GM19463 (cell line): ENCODE data around the gene ZNF302.
"Not testable (repeated sequence)": the region's sequence is repeated elsewhere in the genome, so short reads cannot be mapped to it uniquely, and the experiment has no call there.

Experiments
- ATAC-seq: cut with Tn5 transposase; IDR thresholded peaks from one replicate; pipeline ENCODE4 v1.9.1; 2021; ENCODE audit warnings: mild to moderate bottlenecking, moderate library complexity; ENCODE audit not compliant: unreplicated experiment

ZNF302 gene

GRCh38 chr19:34669305-34669704 lies 8.2 kb upstream of the ZNF302 start:
- no peak for ATAC-seq

GRCh38 chr19:34671972-34672371 lies 5.5 kb upstream of the ZNF302 start:
- no peak for ATAC-seq

- no peak for ATAC-seq
Observed at GRCh38 chr19:34673590-34673989, 3.9 kb upstream of the ZNF302 start.

GRCh38 chr19:34675250-34675649 lies 2.2 kb upstream of the ZNF302 start:
- no peak for ATAC-seq

- ATAC-seq, result no peak
Observed at GRCh38 chr19:34675919-34676318, 1.6 kb upstream of the ZNF302 start.

- ATAC-seq, result peak; percentile 44
Observed at GRCh38 chr19:34676697-34677385, 637 bp upstream of the ZNF302 start, which contains the start of gene SCGB2B2. SCGB2B2 (minus strand) TSS chr19:34677159; CDS start chr19:34594563, 82,596 bp downstream.

DNA sequence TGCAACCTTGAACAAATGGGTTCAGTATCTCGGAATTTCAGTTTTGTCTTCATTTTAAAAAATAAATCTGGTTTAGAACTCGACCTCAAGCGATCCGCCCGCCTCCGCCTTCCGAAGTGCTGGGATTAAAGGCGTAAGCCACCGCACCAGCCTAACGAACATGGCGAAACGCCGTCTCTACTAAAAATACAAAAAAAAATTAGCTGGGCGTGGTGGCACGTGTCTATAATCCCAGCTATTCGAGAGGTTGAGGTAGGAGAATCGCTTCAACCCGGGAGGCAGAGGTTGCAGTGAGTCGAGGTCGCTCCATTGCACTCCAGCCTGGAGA lies 571 bp downstream of the ZNF302 start:
- ATAC-seq, result no peak

DNA sequence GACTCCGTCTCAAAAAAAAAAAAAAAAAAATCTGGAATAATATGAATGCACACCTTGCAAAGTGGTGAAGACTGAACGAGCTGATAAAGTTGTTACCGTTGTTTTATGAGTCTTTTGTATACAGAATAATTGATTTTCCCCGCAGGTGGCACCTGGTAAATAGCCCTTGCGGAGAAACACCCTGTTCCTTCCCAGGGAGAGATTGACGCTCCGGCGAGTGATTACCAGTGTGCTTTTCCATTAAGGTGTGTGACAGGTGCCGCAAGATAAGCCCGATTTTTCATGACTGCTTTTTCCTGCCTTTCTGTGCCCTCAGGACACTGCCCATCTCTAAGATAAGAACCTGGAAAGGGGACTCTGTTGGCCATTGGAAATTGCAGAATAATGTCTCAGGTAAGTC lies 943 bp downstream of the ZNF302 start:
- ATAC-seq, result no peak

DNA sequence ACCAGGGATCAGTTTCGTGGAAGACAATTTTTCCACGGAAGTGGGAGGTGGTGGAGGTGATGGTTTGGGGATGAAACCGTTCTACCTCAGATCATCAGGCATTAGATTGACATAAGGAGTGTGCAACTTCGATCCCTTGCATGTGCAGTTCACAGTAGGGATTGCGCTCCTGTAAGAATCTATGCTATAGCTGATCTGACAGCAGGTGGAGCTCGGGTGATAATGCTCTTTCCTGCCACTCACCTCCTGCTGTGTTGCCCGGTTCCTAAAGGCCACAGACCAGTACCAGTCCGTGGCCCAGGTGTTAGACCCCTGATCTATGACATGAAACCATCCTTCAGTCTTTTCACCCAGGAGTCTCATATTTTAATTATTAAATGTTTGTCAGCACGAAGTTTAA lies 4.0 kb downstream of the ZNF302 start:
- no peak for ATAC-seq

DNA sequence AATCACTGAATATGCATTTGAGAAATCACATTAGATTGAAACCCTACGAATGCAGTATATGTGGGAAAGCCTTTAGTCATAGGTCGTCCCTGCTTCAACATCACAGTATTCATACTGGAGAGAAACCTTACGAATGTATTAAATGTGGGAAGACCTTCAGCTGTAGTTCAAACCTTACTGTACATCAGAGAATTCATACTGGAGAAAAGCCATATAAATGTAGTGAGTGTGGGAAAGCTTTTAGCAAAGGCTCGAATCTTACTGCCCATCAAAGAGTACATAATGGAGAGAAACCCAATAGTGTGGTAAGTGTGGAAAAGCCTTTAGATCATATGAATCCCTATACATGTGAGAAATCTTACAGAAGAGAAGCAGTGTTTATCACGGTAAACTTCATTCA lies 7.8 kb downstream of the ZNF302 start:
- not testable (repeated sequence) for ATAC-seq

DNA sequence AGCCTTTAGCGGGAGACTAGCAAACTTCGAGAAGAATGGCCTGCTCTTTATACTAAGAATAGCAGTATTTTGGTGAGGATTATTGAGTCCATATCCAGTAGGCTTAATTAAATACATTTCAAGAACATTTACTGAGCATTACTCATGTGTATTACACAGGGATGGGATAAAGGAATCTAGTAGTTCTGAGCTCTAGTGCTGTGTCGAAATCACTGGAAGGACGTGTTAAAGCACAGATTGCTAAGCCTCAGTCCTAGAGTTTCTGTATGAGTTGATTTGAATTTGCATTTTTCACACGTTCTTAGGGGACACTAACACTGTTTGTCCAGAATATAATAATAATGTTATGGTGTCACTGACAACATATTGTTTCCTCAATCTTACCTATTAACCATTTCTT lies 9.0 kb downstream of the ZNF302 start:
- ATAC-seq, result no peak

GRCh38 chr19:34687348-34687747 lies 9.9 kb downstream of the ZNF302 start:
- ATAC-seq, result no peak

- no peak for ATAC-seq
Observed at GRCh38 chr19:34688592-34688991, 11.1 kb downstream of the ZNF302 start.

DNA sequence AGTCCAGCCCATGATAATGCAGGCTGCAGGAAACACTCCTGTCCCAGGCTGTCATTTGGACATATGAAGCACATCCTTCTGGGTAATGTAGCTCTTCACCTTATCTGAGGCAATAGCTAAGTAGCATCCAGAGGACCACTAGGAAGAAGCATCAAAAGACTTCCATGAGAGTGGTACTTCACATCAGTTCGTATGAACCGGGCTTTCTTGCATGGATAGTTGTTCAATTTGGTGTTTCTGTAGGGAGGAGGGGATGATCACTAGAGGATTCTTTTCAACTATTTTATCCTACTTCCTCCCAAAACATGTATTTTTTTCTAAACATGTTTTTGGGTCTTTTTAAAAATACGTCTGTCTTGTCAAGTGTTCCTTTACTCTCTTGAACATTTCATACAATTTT lies 12.9 kb downstream of the ZNF302 start:
- ATAC-seq, result no peak

GRCh38 chr19:34692549-34692948 lies 15.1 kb downstream of the ZNF302 start:
- no peak for ATAC-seq

DNA sequence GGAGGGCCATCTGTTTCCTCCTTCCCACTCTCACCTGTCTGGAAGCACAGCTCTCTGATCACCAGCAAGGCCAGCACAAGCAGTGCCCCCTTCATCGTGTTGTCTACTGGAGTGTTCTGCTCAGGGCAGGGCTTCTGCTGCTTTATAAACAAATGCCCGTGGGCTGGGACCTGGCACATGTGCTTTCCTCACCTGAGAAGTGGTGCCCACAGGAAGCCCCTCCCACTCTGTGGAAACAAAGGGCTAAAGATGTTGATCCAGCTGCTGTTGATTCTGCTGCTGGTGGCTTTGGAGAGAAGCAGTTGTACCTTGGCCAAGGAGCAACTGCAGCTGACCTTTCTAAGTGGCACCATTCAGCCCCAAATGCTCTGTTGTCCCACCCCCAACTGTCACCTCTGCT lies 30.2 kb downstream of the ZNF302 start:
- ATAC-seq, result no peak

DNA sequence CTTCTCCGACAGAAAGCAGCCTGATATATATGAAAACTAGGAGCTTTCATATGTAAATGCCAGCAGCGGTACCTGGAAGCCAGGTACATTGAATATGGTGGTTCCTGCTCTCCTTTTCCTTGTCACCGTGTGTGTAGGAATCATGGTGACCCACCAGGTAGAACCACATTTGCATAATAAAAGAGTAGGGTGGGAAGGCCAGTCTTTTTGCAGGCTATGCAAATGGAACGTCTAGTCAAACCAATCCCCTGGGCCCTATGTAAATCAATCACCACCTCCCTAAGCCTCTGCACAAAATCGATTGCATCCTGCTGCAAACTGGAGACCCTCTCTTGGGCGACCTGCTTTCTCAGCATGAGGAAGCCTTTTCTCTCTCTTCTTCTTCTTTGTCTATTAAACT lies 34.4 kb downstream of the ZNF302 start:
- no peak for ATAC-seq

- no peak for ATAC-seq
Observed at GRCh38 chr19:34712395-34713261, 35.1 kb downstream of the ZNF302 start.

DNA sequence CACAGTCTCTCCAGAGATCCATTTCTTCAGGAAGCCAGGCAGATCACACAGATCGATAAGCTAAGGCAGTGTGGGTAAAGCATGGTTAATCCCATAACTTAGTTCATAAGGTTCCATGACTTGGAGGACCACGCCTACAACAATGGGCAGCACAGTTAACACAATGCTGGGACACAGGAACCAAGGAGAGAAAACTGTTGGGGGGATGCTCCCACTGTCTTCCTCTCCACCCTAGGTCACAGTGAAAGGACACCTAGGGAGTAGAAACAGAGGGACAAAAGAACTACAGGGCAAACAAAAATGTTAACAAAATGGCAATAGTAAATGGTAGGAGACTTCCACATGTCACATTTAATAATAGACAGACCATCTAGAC lies 35.8 kb downstream of the ZNF302 start:
- no peak for ATAC-seq

- no peak for ATAC-seq
Observed at GRCh38 chr19:34715357-34715756, 37.9 kb downstream of the ZNF302 start.

GRCh38 chr19:34722353-34722752 lies 44.9 kb downstream of the ZNF302 start:
- no peak for ATAC-seq

DNA sequence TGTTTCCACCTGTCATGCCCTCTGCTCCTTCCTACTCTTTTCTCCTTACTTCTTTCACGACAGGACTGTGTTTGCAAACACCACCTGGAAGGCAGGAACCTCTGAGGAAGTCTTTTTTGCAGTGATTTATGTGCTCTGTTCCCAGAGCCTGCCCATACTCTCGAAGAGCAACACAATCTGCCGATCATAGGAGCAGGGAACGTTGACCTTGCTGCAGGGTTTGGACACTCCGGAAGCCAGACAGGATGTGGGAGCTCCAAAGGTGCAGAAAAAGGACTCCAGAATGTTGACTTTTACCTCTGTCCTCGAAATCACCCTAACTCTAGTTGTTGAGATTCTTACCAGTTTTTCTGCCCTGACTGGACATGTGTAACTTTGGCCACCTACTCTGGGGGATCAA lies 47.9 kb downstream of the ZNF302 start:
- ATAC-seq, result no peak
